ENCODE data around the gene PLEKHO1.

DNA sequence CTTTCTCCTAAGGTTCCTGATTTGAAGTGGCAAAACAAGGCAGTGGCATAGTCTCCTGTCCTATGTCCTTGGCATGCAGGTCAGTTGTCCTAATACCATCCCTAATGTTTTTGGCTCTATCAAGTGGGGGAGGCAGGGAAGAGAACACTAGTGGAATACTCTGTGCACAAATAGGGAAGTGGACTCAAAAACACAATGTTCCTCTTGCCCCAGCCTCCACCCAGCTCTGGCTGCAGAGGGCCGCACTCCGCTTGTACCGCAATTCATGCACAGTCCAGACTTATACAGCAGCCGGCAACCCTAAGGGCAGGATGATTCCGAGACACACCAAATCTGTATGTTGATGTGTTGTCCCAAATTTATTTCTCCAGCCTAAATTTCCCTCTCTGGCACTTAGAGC, 14.5 kb downstream of the PLEKHO1 start:
- TF ChIP-seq, protein P1, sequence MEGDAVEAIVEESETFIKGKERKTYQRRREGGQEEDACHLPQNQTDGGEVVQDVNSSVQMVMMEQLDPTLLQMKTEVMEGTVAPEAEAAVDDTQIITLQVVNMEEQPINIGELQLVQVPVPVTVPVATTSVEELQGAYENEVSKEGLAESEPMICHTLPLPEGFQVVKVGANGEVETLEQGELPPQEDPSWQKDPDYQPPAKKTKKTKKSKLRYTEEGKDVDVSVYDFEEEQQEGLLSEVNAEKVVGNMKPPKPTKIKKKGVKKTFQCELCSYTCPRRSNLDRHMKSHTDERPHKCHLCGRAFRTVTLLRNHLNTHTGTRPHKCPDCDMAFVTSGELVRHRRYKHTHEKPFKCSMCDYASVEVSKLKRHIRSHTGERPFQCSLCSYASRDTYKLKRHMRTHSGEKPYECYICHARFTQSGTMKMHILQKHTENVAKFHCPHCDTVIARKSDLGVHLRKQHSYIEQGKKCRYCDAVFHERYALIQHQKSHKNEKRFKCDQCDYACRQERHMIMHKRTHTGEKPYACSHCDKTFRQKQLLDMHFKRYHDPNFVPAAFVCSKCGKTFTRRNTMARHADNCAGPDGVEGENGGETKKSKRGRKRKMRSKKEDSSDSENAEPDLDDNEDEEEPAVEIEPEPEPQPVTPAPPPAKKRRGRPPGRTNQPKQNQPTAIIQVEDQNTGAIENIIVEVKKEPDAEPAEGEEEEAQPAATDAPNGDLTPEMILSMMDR (IDR thresholded peaks at IDR 0.05; ENCODE audit: low read depth, low read length, poor library complexity, severe bottlenecking), result no peak
- no peak for TF ChIP-seq EZH2phosphoT487 (IDR thresholded peaks at IDR 0.05; ENCODE audit: borderline replicate concordance, low read length)
